GM21360 (cell line): ENCODE measurements around the gene HARS1.
A peak's percentile ranks its signal among the peaks of the same experiment; 100 is the strongest.
"Not testable (repeated sequence)": the region's sequence is repeated elsewhere in the genome, so short reads cannot be mapped to it uniquely, and the experiment has no call there.

Source experiments
- ATAC-seq: cut with Tn5 transposase; IDR thresholded peaks from one replicate; pipeline ENCODE4 v1.9.1; 2021; ENCODE audit warnings: mild to moderate bottlenecking, moderate library complexity; ENCODE audit not compliant: unreplicated experiment

Gene HARS1

GRCh38 chr5:140678993-140679392 lies 12.2 kb downstream of the HARS1 start:
- no peak for ATAC-seq

- ATAC-seq = peak; percentile 43
These were observed 13.2 kb downstream of the HARS1 start for GRCh38 chr5:140677947-140678346.

GRCh38 chr5:140674629-140675028 lies 16.5 kb downstream of the HARS1 start:
- ATAC-seq = no peak

- ATAC-seq = no peak
These were observed 17.0 kb downstream of the HARS1 start for GRCh38 chr5:140674211-140674610.

- ATAC-seq = no peak
These were observed 17.8 kb downstream of the HARS1 start, which contains the start of gene DND1 for GRCh38 chr5:140673187-140673976. Gene DND1 (minus strand): TSS chr5:140673576. CDS start chr5:140673542, 34 bp downstream.

GRCh38 chr5:140672455-140673186 lies 18.5 kb downstream of the HARS1 start:
- ATAC-seq = no peak

- ATAC-seq = no peak
These were observed 19.6 kb downstream of the HARS1 start for GRCh38 chr5:140671472-140672125.

- not testable (repeated sequence) for ATAC-seq
These were observed 20.1 kb downstream of the HARS1 start for GRCh38 chr5:140671035-140671434.

GRCh38 chr5:140664359-140665119 lies 26.6 kb downstream of the HARS1 start, which contains the start of gene WDR55:
Gene WDR55 (plus strand): TSS chr5:140664904. CDS start chr5:140664913, 9 bp downstream.
- ATAC-seq = peak; percentile 98

- no peak for ATAC-seq
These were observed 27.2 kb downstream of the HARS1 start for GRCh38 chr5:140664030-140664358.

GRCh38 chr5:140660371-140660770 lies 30.8 kb downstream of the HARS1 start:
- not testable (repeated sequence) for ATAC-seq

GRCh38 chr5:140658870-140659269 lies 32.3 kb downstream of the HARS1 start:
- ATAC-seq = no peak

- no peak for ATAC-seq
These were observed 44.1 kb downstream of the HARS1 start for GRCh38 chr5:140647042-140647419.

GRCh38 chr5:140642718-140643117 lies 48.5 kb downstream of the HARS1 start:
- ATAC-seq = no peak

GRCh38 chr5:140641716-140642115 lies 49.5 kb downstream of the HARS1 start:
- ATAC-seq = no peak

GRCh38 chr5:140639148-140639981 lies 51.8 kb downstream of the HARS1 start, which contains the start of gene TMCO6:
Gene TMCO6 (plus strand): TSS chr5:140639451. CDS start chr5:140639528, 77 bp downstream.
- ATAC-seq = peak; percentile 91

- not testable (repeated sequence) for ATAC-seq
These were observed 52.3 kb downstream of the HARS1 start for GRCh38 chr5:140638898-140639147.

GRCh38 chr5:140637371-140638100 lies 53.6 kb downstream of the HARS1 start:
- no peak for ATAC-seq
